ENCODE measurements around the gene SPDYE8.
"Not testable (repeated sequence)": the region's sequence is repeated elsewhere in the genome, so short reads cannot be mapped to it uniquely, and the experiment has no call there.

SPDYE8 gene

GRCh38 chr7:73029666-73030065, at the start of gene SPDYE8:
Gene SPDYE8 (minus strand): TSS chr7:73029766. CDS start chr7:73027966, 1,800 bp downstream.
- DNase-seq = not testable (repeated sequence)

- DNase-seq = not testable (repeated sequence)
Measured at GRCh38 chr7:73057811-73058210, 28.2 kb upstream of the SPDYE8 start, which contains the start of gene SPDYE11. Gene SPDYE11 (minus strand): TSS chr7:73057911. CDS start chr7:73056111, 1,800 bp downstream.

GRCh38 chr7:73006491-73006890, 23.1 kb downstream of the SPDYE8 start:
- not testable (repeated sequence) for DNase-seq

- not testable (repeated sequence) for DNase-seq
Measured at GRCh38 chr7:73005693-73006447, 23.7 kb downstream of the SPDYE8 start.

GRCh38 chr7:73005356-73005692, 24.2 kb downstream of the SPDYE8 start:
- not testable (repeated sequence) for DNase-seq

- not testable (repeated sequence) for DNase-seq
Measured at GRCh38 chr7:72997887-72998468, 31.6 kb downstream of the SPDYE8 start.

- DNase-seq = not testable (repeated sequence)
Measured at GRCh38 chr7:72997447-72997846, 32.1 kb downstream of the SPDYE8 start.

GRCh38 chr7:72995484-72995883, 34.1 kb downstream of the SPDYE8 start:
- not testable (repeated sequence) for DNase-seq

- DNase-seq = not testable (repeated sequence)
Measured at GRCh38 chr7:72990146-72990913, 39.2 kb downstream of the SPDYE8 start.

GRCh38 chr7:72982084-72982483, 47.5 kb downstream of the SPDYE8 start:
- not testable (repeated sequence) for DNase-seq

- DNase-seq = not testable (repeated sequence)
Measured at GRCh38 chr7:72980382-72980781, 49.2 kb downstream of the SPDYE8 start.

- not testable (repeated sequence) for DNase-seq
Measured at GRCh38 chr7:72976434-72976833, 53.1 kb downstream of the SPDYE8 start.

- not testable (repeated sequence) for DNase-seq
Measured at GRCh38 chr7:72975656-72976286, 53.8 kb downstream of the SPDYE8 start.

- DNase-seq = not testable (repeated sequence)
Measured at GRCh38 chr7:72974781-72975180, 54.8 kb downstream of the SPDYE8 start.

GRCh38 chr7:72971505-72971904, 58.1 kb downstream of the SPDYE8 start:
- DNase-seq = not testable (repeated sequence)

All from SW 1271 (cell line).